Urinary bladder (tissue), 4 donors: ENCODE data around the gene SLC25A43. TPM values are rescaled to one million over a fixed set of nuclear protein-coding genes. Genes with fewer than 3 reads are reported as not detected.
"Not testable (repeated sequence)": the region's sequence is repeated elsewhere in the genome, so short reads cannot be mapped to it uniquely, and the experiment has no call there.

ENCODE experiments used
- DNase-seq: peaks from one replicate; pipeline ENCODE4 v3.0.0-alpha.2; 2015; ENCODE audit errors: extremely low spot score
- H3K27ac ChIP-seq: one replicate; pipeline ENCODE4 v1.5.1; 2013; ENCODE audit warnings: low read depth, mild to moderate bottlenecking, moderate library complexity
- H3K36me3 ChIP-seq: one replicate; pipeline ENCODE4 v1.6.1; 2013; ENCODE audit warnings: mild to moderate bottlenecking, moderate library complexity; ENCODE audit not compliant: insufficient read depth
- H3K4me1 ChIP-seq: one replicate; pipeline ENCODE4 v1.6.1; 2013; ENCODE audit warnings: mild to moderate bottlenecking, moderate library complexity; ENCODE audit not compliant: insufficient read depth
- H3K4me3 ChIP-seq: one replicate; pipeline ENCODE4 v1.5.1; 2013; ENCODE audit warnings: low read depth, low read length
- WGBS: extraction: QIAGEN DNeasy Blood & Tissue Kit; methylation state at CpG from one replicate; pipeline ENCODE4 v1.1.7; 2013; 5-methylcytosine and 5-hydroxymethylcytosine counted together
- polyA plus RNA-seq: library from polyadenylated mRNA; stranded (reverse); fragments of 200-250 nt; gene quantifications from one replicate; pipeline ENCODE4 v1.2.3, GENCODE V29; 2013
- total RNA-seq: library from RNA; depleted of rRNA; stranded (reverse); fragments of >200 nt; gene quantifications from one replicate; pipeline ENCODE4 v1.2.3, GENCODE V29; 2014
- donor health status: healthy with polysubstance abuse.
- donor health status: healthy.

Gene SLC25A43
- total and polyA plus RNA-seq, 2 donors, result 12.1 to 12.4 TPM

DNA sequence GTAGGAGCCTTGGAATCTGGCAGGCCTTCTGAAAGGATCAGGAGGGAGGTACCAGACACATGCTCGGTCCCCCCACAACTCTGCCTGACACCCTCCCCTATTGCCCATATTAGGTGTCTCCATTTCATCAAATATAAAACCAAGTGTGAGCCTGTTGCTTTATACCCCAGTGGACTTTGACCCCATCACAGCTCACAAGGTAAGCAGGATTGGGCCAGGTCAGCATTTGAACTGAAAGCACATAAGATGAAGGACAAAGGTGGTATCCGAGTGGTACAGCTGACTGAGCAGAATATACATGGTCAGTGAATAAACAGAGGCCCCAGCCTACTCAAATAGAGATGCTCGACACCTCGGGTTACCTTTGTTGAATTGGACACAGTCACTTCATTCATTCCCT, 20.0 kb downstream of the SLC25A43 start:
- DNase-seq, result no peak
- Histone ChIP-seq H3K4me3 (no peak overlapping the region), H3K27ac (no peak overlapping the region), H3K4me1 (no peaks in the 10 kb centered on the region), H3K36me3 (no peaks in the 10 kb centered on the region)
- 92% methylated on average over 4 of the region's 4 CpGs for WGBS

DNA sequence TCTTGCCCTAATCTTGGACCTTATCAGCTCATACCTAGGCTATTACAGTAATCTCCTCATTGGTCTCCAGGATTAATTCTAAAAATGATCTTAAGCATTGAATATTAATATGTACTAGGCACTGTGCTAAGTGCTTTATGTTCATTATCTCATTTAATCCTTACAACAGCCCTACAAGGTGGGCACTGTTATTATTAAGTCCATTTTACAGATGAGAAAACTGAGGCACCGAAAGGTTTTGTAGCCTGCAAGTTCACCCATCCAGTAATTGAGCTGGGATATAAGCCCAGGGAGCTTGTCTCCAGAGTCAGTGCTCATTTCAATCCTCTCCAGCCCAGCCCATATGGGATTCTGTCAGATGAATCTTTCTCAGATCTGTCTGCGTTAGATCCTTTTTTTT, 20.8 kb downstream of the SLC25A43 start:
- DNase-seq, result no peak
- Histone ChIP-seq H3K36me3 (no peaks in the 10 kb centered on the region), H3K4me1 (no peaks in the 10 kb centered on the region), H3K27ac (no peak overlapping the region), H3K4me3 (no peak overlapping the region)
- WGBS, result 96% methylated on average over 2 of the region's 2 CpGs

DNA sequence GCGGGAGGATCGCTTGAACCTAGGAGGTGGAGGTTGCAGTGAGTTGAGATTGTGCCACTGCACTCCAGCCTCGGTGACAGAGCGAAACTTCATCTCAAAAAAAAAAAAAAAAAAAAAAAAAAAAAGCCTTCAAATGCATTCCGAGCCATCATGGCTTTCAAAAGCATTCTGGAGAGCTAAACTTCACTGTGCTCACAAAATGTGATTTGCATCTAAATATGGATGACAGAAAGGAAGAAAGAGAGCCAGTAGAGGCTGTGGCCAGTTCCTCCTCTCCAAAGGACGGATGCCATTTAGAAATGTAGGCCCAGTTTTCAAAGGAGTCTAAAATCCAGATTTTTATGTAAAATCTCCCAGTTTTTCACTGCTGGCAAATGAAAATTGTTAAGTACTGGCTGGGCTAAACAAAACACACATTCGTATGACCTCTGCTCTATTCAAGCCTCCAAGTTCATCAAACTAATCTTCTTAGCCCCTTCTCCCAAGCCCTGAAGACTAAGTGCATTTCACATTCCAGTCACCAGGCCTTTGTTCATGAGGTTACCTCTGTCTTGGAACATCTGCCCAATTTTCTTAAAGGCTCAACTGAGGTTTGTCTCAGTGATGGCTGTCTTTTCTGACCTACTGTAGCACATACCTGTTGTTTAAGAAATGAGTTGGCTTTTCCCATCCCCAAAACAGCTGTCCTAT, 22.0 kb downstream of the SLC25A43 start:
- H3K4me3 ChIP-seq, result no peak overlapping the region
- no peaks in the 10 kb centered on the region for H3K36me3 ChIP-seq
- no peak overlapping the region for H3K27ac ChIP-seq
- WGBS, result 94% methylated on average over 7 of the region's 7 CpGs
- no peaks in the 10 kb centered on the region for H3K4me1 ChIP-seq
- DNase-seq, result no peak

DNA sequence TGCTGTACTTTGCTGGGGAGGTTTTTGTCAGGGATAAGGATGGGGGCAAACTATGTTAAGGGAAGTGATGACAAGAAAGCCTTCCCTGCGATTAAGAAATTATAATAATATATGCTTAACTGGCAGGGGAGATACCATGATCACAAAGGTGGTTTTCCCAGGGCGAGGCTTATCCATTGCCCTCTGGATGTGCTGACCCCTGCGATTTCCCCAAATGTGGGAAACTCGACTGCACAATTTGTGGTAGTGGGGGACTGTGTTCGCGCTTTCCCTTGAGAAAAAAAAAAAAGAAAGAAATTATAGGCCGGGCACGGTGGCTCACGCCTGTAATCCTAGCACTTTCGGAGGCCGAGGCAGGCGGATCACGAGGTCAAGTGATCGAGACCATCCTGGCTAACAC, 24.5 kb downstream of the SLC25A43 start:
- no peaks in the 10 kb centered on the region for H3K36me3 ChIP-seq
- H3K27ac ChIP-seq, result no peak overlapping the region
- DNase-seq, result no peak
- no peaks in the 10 kb centered on the region for H3K4me1 ChIP-seq
- 96% methylated on average over 14 of the region's 14 CpGs for WGBS
- no peak overlapping the region for H3K4me3 ChIP-seq

DNA sequence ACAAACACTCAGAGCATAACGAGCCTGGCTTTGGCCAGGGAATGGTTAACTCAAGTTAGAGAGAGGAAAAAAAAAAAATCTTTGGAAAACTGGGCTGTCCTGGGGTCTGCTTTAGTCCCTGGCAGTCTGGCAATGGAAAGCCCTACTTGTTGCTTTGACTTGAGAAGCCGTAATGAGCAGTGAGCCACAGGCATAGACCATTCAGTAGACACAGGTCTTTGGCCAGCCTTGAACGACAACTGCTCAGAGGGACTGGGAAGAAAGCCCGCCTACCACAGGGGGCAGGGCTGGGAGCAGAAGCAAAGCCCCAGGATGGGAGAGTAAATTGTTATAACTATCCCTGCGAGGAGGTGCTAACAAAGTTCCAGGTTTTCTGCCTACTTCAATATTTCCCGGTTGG, 25.9 kb downstream of the SLC25A43 start:
- no peak overlapping the region for H3K27ac ChIP-seq
- H3K4me3 ChIP-seq, result no peak overlapping the region
- 75% methylated on average over 6 of the region's 6 CpGs for WGBS
- no peaks in the 10 kb centered on the region for H3K36me3 ChIP-seq
- no peaks in the 10 kb centered on the region for H3K4me1 ChIP-seq
- no peak for DNase-seq

DNA sequence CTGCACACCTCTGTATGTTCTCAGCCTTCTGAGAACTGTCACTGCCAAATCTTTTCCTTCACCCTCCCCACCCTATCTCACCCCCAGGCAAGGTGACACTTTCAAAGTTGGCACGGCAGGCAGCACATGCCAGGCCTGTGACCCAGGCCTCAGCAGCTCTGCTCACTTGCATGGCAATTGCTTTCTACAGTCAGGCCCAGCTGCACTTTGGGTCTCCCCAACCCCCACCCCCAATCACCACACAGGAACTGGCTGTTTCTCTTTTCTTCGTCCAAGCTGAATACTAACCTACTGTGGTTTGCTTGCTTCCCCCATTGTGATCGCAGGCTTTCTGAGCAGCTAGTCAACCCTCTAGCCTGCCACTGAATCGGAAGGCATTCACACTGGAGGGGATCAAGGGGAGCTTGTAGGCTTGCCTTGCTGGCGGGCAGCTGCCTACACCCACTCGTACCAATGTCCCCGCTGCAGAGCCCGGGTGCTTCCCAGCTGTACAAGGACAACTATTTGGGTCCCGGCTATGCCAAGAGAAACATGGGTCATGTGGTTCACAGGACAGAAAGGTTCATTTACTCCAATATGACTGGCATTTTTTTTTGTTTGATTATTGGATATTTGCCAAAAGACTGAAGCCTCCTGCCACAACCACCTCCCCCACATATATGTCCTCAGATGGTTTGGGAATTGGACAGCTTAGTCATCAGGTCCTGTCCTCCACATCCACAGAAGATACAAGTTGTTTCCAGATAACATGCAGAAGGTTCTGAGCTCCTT, 28.1 kb downstream of the SLC25A43 start:
- H3K4me3 ChIP-seq, result no peak overlapping the region
- WGBS, result 81% methylated on average over 9 of the region's 9 CpGs
- H3K4me1 ChIP-seq, result no peaks in the 10 kb centered on the region
- H3K27ac ChIP-seq, result no peak overlapping the region
- no peaks in the 10 kb centered on the region for H3K36me3 ChIP-seq
- DNase-seq, result no peak

DNA sequence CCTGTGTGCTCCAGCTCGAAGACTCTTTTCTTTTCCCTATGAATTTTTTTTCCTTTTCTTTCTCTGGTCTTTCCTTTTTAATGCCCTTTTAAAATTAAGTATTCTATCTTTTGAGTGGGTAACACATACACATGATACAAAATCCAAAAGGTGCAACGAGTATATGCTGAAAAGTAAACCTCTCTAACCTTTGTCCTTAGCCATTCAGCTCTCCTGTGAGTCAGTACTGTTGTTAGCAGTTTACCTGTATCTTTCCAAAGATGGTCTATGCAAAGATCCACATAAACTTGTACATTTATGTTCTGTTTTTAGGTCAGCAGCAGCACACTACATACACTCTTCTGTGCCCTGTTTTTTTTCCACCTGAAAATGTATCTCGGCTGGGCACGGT, 28.7 kb downstream of the SLC25A43 start:
- Histone ChIP-seq H3K4me3 (no peak overlapping the region), H3K27ac (no peak overlapping the region), H3K36me3 (no peaks in the 10 kb centered on the region), H3K4me1 (no peaks in the 10 kb centered on the region)
- DNase-seq, result no peak
- WGBS, result 68% methylated on average over 4 of the region's 4 CpGs

DNA sequence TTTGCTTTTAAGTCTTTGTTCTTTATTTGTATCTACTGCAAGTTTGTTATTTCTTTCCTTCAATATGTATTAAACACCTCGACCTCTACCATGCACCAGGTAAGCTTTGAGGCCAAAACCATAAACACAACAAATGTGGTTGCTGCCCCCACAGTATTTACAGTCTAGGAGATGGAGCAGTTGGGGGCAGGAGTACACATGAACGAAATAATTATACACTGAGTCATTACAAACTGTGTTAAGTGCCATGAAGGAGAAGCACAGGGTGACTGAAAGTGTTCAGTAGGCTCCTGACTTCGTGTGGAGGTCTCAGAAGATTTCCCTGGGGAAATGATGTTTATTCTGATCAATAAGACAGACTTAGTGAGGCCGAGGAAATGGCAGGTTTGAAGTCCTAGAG, 30.3 kb downstream of the SLC25A43 start:
- no peak overlapping the region for H3K4me3 ChIP-seq
- no peak for DNase-seq
- no peaks in the 10 kb centered on the region for H3K4me1 ChIP-seq
- 64% methylated on average over 3 of the region's 4 CpGs for WGBS
- no peaks in the 10 kb centered on the region for H3K36me3 ChIP-seq
- no peak overlapping the region for H3K27ac ChIP-seq

DNA sequence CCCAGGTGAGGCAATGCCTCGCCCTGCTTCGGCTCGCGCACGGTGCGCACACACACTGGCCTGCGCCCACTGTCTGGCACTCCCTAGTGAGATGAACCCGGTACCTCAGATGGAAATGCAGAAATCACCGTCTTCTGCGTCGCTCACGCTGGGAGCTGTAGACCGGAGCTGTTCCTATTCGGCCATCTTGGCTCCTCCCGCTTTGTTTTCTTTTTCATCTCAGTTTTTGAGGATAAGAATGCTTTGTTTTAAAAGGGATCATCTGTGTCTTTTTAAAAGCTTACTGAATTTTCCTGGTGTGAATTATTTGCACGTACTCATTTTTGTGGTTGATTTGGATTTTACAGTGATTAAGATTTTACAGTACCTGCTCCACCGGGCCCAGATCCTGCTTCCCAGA, 42.2 kb downstream of the SLC25A43 start:
- H3K4me3 ChIP-seq, H3K27ac ChIP-seq, H3K4me1 ChIP-seq, H3K36me3 ChIP-seq, DNase-seq: not testable (repeated sequence)
- over 99% methylated on average over 9 of the region's 17 CpGs for WGBS

DNA sequence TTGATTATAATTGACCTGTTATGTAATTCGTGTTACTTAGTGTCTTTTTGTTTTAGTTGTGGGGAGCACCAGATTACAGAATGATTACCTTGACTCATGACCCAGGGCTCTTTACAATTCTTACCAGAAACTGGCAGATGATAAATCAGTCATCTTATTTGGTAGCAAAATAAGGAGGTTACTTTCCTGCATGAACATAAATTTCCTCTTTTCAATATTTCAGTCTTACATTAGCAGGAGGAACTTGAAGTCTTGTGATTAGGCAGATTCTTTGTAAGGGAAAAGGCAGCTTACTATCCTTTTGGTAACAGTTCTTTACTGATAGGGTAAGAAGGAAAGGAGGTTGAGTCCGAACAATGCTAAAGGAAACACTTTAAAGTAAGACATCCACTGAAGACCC, 43.1 kb downstream of the SLC25A43 start:
- H3K27ac ChIP-seq, result no peak overlapping the region
- 74% methylated on average over 2 of the region's 2 CpGs for WGBS
- no peaks in the 10 kb centered on the region for H3K4me1 ChIP-seq
- H3K36me3 ChIP-seq, result no peaks in the 10 kb centered on the region
- DNase-seq, result no peak
- H3K4me3 ChIP-seq, result no peak overlapping the region

DNA sequence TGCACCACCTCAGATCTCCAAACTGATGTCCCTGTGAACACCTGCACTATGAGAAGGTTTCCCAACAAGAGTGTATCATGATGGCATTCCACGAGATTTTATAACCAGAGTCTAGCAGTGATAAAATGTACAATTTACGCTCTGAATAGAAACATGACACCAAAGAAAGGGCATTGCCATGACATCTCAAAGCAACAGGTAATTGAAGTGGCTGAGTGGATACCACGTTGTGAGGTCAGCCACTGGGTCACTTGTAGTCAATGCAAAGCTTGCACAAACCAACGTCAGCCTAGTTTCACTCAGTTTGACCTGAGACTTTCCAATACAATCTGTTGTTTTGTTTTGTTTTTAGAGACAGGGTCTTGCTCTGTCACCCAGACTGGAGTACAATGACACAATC, 54.1 kb downstream of the SLC25A43 start:
- DNase-seq, result no peak
- Histone ChIP-seq H3K4me3 (no peak overlapping the region), H3K27ac (no peak overlapping the region), H3K36me3 (no peaks in the 10 kb centered on the region), H3K4me1 (no peaks in the 10 kb centered on the region)
- 79% methylated on average over 4 of the region's 4 CpGs for WGBS

DNA sequence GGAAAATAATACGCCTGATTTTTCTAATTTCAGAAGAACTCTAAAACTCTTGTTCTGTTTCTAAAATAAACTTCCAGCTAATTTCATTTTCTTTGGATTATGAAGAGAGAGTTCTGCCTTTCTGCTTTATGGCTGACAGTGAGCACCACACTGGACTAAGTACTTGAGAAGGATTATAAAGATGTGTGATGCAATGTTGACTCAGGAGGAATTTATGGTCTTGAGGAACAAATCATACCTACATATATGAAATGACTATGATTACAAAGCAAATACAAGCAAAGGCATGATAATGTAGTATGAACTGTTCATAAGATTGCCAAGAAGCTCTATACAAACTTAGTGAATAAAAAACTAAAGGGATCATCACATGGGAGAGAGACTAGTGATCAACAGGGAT, 56.1 kb downstream of the SLC25A43 start:
- Histone ChIP-seq H3K36me3 (no peaks in the 10 kb centered on the region), H3K4me3 (no peak overlapping the region), H3K4me1 (no peaks in the 10 kb centered on the region), H3K27ac (no peak overlapping the region)
- 98% methylated on average over 1 of the region's 1 CpG for WGBS
- no peak for DNase-seq

DNA sequence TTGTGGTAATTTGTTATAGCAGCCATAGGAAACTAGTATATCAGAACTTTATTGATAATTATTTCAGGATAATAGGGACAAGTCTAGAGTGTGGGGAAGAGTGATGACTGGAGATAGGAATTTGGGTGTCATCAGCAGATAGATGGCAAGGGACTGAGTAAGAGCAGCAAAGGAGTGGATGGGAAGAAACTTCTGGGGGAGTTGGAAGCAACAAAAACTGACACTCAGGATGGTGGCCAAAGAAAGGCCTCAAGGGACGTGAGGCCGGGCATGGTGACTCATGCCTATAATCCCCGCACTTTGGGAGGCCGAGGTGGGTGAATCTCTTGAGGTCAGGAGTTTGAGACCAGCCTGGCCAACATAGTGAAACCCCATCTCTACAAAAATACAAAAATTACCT, 60.0 kb downstream of the SLC25A43 start:
- no peak for DNase-seq
- Histone ChIP-seq H3K4me3 (no peak overlapping the region), H3K4me1 (no peaks in the 10 kb centered on the region), H3K36me3 (no peaks in the 10 kb centered on the region), H3K27ac (no peak overlapping the region)
- 76% methylated on average over 4 of the region's 4 CpGs for WGBS

DNA sequence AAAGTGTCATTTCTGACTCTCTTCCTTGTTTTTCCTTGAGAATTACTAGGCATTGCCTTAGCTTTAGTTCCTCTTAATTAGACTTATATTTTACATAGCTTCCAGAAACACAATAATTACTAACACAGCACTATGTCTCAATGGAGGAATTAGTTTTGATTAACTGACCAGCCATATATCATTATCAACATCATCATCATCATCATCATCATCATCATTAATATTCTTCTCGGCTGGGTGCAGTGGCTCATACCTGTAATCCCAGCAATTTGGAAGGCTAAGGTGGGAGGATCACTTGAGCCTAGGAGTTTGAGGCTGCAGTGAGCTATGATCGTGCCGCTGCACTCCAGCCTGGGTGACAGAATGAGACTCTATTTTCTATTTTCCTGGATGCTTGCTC, 66.4 kb downstream of the SLC25A43 start:
- Histone ChIP-seq H3K27ac (no peak overlapping the region), H3K36me3 (no peaks in the 10 kb centered on the region), H3K4me3 (no peak overlapping the region), H3K4me1 (no peaks in the 10 kb centered on the region)
- 95% methylated on average over 3 of the region's 3 CpGs for WGBS
- DNase-seq, result no peak
